Activated T-cell treated with anti-CD3 and anti-CD28 coated beads for 48 hours (primary cell): ENCODE results near the gene DDX51.
"Not testable (repeated sequence)": the region's sequence is repeated elsewhere in the genome, so short reads cannot be mapped to it uniquely, and the experiment has no call there.

Experiments
- DNase-seq: peaks from one replicate; pipeline ENCODE4 v3.0.0-alpha.2; 2020; ENCODE audit warnings: low read depth

The DDX51 gene

DNA sequence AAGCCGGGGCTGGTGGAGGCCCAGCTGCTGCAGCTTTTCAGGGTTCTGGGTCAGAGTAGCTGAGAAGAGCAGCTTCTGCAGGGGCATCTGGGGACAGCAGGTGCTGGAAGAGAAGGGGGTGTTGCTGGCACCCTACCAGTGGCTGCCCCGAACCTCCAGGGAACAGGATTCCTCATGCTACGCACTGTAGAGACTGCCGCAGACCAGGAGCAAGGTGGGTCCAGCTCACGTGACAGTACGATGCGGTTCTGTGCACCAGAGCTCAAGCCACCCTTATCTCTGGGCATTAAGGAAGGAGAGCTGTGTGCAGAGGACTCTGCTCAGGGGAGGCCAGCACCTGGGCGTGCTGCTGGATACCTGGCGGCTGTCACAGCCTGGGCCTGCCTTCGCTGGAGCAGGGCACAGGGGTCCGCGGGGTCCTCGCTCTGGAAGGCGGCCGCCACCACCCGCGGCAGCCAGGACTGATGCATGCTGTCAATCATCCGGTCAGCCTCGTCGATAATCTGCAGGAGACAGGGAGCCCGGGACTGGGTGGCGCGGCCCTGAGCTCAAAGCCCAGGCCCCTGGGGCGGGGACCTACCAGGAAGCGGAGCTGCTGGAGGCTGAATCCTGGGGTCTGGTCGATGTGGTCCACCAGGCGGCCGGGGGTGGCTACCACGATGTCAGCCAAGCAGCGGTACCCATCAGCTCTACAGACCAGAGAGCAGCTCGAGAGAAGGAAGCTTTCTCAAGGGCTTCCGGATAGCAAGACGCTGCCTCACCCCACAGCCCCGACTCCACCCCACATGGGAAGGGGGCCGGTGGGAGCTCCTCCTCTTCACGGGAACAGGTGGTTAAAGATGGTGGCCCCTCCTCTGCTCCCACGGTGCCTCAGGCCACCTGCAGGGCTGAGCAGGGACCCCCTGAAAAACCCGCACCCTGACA lies 2.9 kb downstream of the DDX51 start:
- no peak for DNase-seq

GRCh38 chr12:132140501-132140900 lies 3.6 kb downstream of the DDX51 start:
- no peak for DNase-seq

DNA sequence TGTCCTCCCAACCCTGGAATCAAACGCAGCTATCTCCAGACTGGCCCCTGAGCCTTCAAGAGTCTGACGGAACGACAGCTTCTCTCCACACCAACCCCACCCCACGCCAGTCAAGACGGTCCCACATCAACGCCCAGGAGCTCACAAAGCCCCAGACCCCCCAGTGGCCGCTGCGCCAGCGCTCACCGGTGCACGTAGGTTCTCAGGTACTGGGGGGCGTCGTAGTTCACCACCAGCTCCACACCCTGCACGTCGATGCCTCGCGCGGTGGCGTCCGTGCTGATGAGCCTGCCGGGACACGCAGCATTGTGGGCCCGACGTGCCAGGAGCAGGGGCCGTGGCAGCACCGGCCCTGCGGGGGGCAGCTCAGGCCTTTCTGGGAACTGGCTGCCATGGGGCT lies 4.2 kb downstream of the DDX51 start:
- no peak for DNase-seq

DNA sequence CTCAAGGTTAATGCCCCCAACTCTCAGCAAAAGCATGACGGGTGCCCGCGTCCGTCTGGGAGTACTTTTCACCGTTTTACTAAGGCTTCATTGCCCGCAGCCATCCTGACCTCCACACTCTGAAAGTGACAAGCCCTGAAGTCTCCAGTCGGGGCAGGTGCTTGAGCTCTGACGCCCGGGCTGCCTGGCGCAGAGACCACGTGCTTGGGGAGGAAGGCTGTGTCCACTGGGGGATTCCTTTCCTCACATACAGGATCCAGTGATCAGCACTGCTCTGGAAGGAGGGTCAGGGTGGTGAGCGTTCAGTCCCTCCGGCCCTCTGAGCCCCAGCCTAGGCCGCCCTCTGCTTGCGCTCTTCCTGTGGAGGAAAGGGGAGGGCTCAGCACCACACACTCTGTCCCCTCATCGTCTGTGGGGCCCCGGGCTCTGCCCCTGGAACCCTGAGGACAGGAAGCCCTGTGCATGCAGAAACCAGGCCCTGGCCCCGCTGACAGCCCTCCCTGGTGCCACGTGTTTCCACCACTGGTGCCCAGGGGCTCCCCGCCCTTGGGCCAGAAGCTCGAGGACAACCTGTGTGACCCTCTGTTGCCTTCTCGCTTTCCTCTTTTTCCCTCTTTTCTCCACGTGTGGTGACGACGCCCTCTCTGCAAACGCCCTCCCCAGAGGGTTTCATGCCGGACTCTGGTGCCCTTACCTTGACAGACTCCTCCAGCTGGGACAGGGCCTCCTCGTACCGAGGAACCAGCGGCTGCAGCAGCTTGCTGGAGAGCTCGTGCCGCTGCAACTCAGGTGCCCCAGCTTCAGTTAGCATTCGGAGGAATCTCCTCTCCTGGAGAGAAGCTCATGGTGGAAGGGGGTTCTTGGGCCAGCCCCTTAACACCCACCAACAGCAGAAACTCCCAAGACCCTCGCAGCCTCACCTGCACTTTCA lies 4.9 kb downstream of the DDX51 start:
- DNase-seq = no peak

- no peak for DNase-seq
Measured at GRCh38 chr12:132137483-132138125, 6.5 kb downstream of the DDX51 start.

GRCh38 chr12:132136226-132136625 lies 7.9 kb downstream of the DDX51 start:
- not testable (repeated sequence) for DNase-seq

GRCh38 chr12:132134653-132135183 lies 9.4 kb downstream of the DDX51 start:
- not testable (repeated sequence) for DNase-seq

DNA sequence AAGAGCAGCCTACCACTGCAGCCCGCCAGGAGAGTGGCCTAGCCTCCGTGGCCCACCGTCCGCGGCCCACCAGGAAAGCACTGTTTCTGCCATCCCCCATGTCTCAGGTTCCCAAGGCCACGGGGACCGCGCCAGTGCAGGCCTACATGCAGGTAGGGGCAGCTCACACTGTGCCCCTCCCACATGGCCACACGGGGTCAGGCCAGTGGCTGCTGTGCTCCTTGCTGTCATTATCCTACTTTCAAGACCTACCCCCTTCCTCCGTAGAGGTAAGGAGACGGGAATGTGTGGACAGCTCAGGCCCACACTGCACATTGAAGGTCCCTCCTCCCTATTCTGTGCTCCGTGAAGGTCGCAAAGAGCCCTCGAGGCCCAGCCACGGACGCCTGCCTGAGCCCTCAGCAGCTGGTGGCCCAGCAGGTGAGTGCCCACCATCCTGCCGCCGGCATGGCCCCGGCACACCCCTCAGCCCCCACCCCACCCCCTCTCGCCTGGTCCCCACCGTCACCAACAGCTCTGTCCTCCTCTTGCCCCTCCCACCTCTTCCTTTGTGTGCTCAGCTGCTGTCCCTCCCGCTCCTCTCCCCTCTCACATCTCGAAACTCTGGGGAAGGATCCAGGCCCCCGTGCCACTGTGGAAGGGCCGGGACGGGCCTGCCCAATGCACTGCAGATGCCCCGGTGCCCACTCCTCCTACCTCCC lies 10.0 kb downstream of the DDX51 start:
- no peak for DNase-seq

- DNase-seq = no peak
Measured at GRCh38 chr12:132132609-132133430, 11.3 kb downstream of the DDX51 start.

- DNase-seq = no peak
Measured at GRCh38 chr12:132131952-132132351, 12.2 kb downstream of the DDX51 start.

GRCh38 chr12:132131229-132131628 lies 12.9 kb downstream of the DDX51 start:
- no peak for DNase-seq

GRCh38 chr12:132130690-132131089 lies 13.4 kb downstream of the DDX51 start:
- DNase-seq = no peak

DNA sequence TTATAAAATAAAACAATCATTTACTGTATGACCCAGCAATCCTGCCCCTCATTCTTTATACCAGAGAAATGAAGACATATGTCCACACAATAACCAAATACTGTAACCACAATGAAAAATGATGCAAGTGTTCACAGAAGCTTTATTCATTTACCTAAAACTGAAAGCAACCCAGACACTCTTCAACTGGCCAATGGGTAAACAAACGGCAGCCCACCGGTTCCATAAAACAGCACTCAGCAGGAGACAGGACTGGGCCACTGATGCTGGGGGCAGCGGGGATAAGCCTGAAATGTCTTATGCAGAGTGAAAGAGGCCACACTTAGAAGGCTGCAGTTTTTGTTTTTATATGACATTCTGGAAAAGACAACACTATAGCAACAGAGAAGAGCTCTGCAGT lies 15.1 kb downstream of the DDX51 start:
- no peak for DNase-seq

DNA sequence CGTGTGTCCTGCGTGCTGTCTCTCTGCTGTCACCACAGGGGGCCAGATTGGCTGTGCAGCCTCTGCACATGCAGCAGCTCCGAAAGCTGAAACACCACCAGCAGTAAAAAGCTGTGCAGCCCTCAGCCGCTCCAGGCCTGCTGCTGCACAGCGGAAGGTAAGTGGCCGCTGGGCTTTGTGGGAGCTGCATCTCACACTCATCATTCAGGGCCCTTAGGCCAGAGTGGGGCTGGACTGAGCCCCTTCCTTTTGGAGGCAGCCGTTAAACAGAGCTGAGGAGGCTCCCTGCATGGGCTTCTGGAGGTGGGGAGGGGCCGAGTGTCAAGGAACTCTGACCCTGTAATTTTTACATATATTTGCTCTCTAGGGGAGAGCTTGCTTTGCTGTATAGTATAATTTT lies 17.1 kb downstream of the DDX51 start:
- DNase-seq = no peak

DNA sequence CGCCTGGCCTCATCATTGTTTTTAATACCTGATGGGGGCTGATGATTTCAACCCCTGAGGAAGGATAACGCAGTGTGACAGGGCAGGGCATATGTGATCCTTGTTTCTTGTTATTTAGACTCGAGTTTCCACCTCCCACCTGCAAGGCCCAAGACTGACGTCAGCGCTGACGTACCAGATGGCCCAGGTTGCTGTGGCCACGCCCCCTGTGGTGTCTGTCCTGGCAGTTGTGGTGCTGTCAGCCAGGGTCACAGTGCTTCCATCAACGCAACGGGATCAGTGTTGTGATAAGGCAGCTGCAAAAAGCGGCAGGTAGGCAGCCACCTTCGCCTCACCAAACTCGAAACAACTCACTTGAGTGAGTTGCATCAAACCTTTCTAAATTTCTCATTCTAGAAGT lies 18.4 kb downstream of the DDX51 start:
- no peak for DNase-seq

- no peak for DNase-seq
Measured at GRCh38 chr12:132124766-132125425, 19.2 kb downstream of the DDX51 start.

GRCh38 chr12:132123970-132124765 lies 20.0 kb downstream of the DDX51 start:
- DNase-seq = no peak

GRCh38 chr12:132121283-132121682 lies 22.8 kb downstream of the DDX51 start:
- no peak for DNase-seq

- DNase-seq = no peak
Measured at GRCh38 chr12:132118876-132119275, 25.2 kb downstream of the DDX51 start.
